Cardiac septum (tissue), 1 donor: ENCODE measurements around the gene OPCML. TPM values are rescaled to one million over a fixed set of nuclear protein-coding genes. Genes with fewer than 3 reads are reported as not detected.

Experiments used
- DNase-seq: peaks from one replicate; pipeline ENCODE4 v3.0.0-alpha.2; 2020; ENCODE audit warnings: low spot score
- intact Hi-C: fragments of 100-400 bp; cut with DNase I; formaldehyde crosslinking; loops from one replicate; pipeline ENCODE4 v1.14.0; 2022
- total RNA-seq: library from RNA; stranded (reverse); fragmentation: NEBNext Ultra II Directional; extraction: Animal tissue kit (Norgen Biotek cat#: 25700); gene quantifications from one replicate; pipeline ENCODE4 v1.2.1, GENCODE V29; 2021
- donor health status: DM: no; HTN: no; CAD: no.

Gene OPCML
- total RNA-seq, 1 donor from 2014 or later: 0.27 TPM

DNA sequence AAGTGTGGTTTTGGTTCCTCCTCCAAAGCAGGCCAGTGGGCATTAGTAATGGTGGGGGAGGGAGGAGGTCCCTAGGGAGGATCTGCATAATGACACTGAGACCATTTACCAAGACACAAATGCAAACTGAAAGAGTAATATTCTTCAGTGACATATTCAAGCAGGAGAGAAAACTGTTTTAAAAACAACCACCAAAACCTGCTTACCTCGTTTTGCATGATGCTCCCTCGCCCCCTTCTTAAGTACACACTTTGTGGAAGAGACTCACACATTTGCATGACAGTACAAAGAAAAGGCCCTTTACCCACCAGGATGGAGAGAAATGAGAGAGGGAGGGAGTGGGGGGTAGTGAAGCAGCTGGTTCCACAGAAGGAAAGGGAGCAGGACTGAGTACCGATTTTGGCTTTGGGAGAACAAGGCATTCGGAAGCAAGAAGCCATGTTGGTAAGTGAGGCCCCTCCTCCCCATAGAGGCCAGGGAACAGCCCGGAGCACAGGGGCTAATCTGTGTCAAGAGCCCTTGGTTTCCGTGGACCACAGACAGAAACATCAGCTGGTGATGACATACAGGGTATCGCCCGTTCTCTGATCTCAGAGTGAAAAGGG is 13.0 kb upstream of the OPCML start:
- intact Hi-C loops: no loop called here
- DNase-seq: no peak

DNA sequence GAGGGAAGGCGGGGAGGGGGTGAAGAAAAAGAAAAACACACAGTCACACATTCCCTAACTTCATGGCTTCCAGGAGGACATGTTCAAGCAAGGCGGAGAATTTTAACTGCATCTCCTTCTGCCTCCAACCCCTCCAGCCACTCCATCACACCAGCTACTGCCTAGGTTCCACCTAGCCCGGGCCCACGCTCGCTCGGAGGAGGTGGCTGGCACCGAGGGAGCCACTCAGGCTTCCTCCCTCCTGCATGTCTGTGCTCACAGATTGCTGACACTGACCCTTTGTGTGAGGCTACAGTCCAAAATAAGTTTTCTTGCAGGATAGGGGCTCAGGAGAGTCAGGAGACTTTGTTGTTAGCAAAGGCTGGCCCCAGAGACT is 9.4 kb upstream of the OPCML start:
- no peak for DNase-seq
- intact Hi-C loops: no loop called here

DNA sequence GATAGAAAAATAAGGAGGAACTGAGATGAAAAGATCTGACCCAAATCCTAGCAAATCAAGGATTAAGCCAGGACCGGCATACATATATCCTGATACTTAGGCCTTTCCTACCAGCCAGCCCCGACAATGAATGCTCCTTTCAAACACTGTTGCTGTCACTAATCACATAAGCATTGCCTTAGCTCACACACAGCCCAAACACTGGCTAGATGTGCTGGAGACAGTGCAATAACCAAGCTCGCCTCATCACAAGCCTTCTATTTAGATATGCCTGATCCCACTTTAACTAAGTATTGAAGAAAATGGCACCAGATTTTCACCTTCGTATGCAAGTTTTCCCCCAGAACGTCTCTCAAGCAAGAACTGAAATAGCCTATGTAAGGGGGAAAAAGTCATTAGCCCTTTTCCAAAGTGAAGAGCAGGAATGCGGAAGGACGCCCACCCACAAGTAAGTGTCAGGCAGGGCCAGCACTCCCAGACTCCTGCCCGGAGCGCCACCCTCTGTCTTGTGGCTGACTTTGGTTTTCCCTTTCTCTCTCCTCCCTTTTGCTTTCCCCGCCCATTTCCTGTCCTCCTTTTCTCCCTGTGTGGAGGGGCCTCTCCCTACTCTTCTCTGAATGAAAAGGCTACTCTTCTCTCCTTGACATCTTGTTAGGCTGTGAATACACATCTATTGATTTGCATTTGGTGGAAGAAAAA is 8.9 kb upstream of the OPCML start:
- DNase-seq: no peak
- intact Hi-C loops: no loop called here

DNA sequence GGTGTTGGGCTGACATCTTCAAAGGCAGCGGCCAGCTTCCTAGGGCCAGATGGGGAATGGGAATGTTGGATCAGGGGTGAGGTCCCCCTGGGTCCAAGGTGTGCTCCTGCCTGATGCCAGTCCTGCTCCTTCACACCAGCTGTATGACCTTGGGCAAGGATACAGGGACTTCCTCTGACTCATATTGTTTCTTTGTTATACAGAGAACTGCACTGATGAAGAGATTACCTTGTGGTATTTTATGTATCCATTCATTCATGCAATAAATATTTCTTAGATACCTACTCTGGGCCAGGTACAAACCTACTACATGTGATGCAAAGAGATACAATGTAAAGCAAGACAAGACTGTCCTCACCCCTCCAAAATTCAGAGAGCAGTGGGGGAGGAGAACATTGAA is 3.9 kb upstream of the OPCML start:
- intact Hi-C loops: no loop called here
- DNase-seq: no peak

DNA sequence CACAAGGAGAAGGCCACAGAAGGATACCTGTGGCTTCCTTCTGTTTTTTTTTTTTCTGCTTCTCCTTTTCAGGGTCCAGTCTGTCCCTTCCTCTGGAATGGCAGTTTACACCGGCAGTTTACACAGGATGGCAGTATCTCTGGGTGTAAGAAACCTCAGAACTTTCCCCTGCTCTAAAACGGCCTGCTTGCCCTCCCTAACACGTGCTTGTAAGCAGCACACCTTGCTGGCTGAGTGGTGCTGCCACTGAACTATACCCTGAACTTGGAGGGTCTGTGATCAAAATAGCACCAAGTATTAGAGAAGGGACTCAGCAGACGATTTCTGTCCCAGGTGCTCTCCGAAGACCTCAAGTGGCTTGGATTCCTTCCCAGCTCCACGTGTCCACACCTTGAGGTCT is 904 bp upstream of the OPCML start:
- no peak for DNase-seq
- intact Hi-C loops: no loop called here

DNA sequence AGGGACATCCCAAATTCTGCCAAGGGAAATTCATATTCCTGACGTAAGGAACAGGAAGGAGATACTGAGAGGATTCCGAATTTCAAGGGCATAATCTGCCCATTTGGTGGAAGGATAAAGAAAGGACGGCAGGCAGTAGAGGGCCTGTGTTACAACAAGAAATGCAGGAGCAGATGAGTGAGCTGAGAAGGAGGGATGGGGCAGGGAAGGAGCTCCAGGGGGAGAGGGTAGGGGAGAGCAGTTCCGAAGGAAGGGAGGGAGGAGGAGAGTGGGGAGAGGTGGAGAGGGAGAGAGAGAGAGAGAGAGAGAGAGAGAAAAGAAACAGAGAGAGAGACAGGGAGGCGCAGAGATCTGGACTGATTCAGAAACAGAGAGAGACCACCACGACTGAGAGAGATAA is 843 bp downstream of the OPCML start:
- no peak for DNase-seq
- intact Hi-C loops: no loop called here

DNA sequence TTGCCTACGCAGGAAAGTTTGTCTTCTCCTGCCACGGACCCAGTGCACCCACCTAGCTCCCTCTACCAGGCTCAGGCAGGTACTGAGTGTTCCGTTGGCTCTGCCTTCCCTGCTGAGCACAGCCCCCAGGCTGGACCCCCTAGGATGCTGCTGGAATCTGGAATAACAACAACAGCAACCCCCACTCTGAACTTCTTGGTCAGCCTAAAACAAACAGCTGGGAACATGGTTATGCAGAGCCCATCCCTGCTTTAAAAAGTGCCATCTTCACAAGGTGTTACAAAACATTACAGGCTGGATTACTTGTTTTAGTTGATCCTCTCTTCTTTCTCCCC is 1.8 kb downstream of the OPCML start:
- no peak for DNase-seq
- intact Hi-C loops: no loop called here

DNA sequence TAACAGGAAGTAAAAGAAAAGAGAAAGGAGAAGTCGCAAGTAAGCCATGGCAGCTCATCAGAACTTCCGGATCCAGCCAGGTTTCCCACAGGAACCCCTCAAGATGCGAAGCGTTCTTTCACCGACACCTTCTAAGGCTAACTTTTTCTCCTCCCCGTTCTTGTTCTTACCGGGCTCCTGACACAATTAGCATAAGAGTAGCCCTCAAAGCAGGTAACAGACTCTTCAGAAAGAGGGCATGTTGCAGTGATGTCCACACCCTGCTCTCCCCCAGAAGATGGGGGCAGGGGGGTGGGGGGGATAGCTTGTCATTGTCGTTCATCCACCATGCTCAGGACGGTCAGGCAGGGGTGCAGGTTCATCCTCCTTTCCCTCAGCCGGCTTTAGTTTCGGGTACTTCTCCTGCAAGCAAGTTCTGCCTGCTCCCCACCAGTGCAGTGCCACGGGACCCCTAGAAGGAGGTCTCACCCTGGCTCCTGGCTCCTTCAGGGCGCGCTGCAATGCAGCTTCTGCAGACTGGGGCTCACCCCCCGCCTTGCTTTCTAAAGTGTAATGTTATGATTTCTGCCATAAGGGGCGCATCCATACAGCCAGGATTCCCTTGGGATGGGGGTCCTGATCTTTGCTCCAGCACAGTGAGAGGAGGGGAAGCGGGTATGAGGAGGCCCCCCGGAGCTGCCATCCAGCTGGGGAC is 2.3 kb downstream of the OPCML start:
- intact Hi-C loops: no loop called here
- DNase-seq: no peak

DNA sequence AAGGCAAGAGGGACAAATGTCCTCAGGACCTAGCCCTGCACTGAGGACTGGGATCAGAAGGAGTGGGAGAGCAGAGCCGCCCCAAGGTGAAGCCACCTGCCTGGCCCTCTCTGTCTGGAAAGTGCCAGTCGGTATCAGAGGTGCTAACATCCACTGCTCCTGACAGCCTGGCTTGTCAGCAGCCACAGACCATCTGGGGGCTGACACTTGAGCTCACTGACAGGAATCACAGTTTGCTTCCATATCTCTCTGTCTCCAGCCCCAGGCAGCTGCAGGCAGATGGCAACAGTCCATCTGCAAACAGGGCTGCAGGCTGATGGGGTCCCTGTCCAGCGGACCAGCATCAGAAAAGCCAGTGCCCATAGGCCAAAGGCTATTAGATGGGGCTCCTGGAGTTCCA is 5.5 kb downstream of the OPCML start:
- DNase-seq: peak; percentile 39
- intact Hi-C loops: no loop called here

DNA sequence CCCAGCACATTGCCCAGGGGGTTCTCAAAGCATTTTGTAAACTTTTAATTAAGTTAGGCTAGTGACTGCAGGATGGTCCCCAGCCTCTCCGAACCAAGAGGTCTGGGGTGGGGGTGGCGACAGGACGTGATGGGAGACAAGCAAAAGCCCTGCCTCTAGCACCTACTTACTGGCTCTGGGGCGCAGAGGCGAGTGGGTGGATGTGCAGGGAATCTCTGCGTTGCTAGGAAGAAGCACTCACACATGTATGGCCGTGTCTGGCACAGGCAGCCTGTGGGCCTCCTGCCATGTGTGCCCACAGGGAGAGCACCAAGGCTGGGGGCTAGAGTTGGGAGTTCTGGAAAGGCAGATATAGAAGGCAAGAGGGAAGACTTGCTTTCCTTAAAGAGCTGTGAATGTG is 6.3 kb downstream of the OPCML start:
- DNase-seq: no peak
- intact Hi-C loops: no loop called here

DNA sequence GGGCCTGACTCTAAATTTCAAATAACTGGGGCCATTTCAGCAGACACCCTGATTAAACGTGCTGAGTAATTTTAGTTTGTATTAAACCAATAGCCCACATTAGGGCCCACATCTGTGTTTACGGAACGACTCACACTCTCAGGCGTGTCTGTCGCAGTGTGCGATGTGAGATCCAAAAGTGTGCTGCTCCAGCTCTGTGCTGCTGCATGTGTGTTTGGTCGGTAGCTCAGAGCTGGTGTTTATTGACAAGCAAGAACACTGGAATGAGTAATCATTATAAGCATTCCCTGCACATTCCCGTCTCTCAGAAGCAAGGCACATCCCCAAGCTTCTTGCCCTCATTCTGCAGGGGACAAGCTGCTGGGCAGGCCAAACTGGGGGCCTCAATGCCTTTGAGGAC is 7.8 kb downstream of the OPCML start:
- intact Hi-C loops: no loop called here
- no peak for DNase-seq

DNA sequence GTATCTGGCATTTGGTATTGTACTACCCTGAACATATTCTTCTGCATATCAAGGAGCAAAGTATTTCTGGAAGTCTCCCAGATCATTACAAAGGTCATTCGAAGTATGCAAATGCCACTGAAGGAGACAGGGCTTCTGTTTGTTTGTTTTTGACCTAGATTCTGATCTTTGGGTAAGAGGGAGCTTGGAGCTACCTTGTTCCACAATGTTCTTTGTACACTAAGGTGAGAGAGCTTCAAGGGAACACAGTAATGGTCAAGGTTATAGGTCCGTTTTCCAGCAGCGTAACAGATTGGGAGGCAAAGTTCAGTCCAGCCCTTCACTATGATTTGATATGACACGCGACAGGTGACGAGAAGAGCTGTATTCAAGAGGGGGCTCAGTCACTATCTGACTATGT is 10.0 kb downstream of the OPCML start:
- DNase-seq: no peak
- intact Hi-C loops: no loop called here

DNA sequence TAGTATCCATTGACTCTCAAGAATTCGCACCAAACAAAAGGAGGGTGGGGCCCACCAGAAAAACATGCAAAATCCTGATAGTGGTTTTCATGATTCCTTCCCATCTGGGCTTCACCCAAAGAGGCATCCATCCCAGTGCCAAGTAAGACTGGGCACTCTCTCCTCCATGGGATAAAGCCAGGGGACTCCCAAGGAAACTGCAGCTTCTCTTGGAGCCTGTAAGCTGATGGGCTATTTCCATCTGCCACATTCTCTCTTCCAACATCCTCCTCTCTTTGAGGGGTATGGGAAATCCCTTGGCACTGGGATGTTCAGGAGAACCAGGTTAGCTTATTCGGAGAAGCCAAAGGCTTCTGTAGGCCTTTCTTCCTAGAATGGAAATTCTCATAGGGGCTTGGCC is 10.8 kb downstream of the OPCML start:
- no peak for DNase-seq
- intact Hi-C loops: no loop called here

DNA sequence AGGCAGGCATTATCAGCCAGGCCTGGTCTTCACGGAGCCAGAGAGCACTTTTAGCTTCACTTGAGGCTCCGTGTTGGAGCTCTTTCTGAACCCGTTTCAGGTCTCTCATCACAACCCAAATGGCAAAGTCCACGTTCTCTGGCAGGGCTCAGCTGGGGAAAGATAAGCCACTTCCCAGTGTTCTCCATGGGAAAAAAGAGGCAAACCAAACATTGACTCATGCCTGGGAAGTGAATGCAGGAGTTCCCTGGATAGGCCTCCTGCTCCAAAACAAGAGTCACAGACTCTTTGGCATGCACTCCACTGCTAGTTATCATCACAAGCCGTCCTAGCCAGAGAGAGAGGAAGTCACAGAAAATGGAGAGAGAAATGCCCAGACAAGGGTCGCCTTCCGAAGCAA is 11.6 kb downstream of the OPCML start:
- intact Hi-C loops: no loop called here
- no peak for DNase-seq

DNA sequence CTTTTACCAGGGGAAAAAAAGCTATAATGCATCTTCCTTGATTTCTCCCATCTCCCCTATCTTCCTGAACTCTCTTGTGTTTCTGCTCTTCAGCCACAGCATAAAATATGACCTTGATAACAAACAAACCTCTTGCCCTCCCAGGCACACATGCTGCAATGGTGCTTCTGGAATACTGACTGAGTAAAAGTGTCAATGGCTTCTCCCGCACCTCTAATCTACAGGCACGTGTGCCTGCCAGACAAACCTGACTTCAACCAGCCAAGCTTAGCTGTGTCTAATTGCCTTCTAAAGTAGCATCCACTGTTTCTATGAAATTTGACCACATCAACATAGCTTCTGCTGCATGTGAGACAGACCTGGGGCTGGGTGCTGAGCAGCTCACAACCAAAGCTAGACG is 12.7 kb downstream of the OPCML start:
- no peak for DNase-seq
- intact Hi-C loops: no loop called here

DNA sequence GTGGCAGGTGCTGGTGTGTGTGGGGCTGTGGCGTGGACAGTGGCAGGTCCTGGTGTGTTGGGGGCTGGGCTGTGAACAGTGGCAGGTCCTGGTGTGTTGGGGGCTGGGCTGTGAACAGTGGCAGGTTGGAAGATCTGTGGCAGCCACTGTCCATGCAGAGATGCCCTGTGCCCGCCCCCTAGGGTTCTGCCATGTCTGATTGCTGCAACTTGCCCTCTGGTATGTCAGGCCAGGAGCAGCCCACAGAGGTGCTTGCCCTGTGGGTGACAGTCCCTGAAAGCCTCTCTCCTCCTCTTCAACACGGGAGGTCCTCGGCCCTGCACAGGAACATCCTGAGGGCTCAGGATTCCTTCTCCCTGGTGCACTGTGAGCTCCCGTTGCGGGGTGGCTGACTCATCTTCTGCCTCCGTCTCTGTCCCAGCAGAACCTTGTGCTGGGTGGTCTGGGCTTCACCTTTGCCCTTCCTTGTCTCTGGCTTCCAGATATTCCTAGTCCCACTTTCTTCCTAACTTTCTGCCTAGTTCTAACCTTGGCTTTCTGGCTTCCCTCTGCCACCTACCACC is 13.5 kb downstream of the OPCML start:
- intact Hi-C loops: no loop called here
- no peak for DNase-seq

DNA sequence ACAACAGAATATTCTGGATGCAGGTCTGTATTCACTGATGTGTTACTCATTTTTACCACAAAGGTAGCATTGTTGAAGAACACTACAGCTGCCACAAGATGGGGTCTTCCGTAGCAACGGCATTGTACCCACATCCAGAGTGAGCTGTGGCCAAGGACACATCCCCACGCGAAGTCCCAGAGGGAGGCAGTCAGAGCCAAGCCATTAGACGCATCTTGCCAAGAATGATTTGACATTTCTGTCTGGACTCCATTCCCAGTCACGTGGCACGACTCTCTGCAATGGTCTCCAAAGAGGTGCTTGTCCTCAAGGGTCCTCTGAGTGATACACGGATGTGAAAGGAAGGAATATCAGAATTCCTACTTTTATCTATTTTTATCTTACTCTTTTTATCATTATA is 15.5 kb downstream of the OPCML start:
- intact Hi-C loops: no loop called here
- no peak for DNase-seq

DNA sequence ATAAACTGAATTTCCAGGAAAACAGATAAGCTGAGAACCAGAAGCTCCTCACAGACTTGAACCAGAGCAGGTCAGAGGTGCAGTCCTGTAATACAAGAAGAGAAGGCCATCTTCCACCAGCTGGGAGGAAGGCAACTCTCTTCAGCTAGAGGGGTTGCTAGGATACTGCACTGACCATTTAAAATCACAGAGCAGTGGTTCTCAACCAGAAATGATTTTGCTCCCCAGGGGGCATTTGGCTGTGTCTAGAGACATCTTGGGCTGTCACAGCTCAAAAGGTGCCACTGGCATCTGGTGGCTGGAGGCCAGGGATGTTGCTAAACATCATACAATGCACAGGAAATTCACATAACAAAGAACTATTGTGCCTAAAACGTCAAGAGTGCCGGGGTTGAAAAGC is 17.2 kb downstream of the OPCML start:
- intact Hi-C loops: no loop called here
- DNase-seq: no peak

DNA sequence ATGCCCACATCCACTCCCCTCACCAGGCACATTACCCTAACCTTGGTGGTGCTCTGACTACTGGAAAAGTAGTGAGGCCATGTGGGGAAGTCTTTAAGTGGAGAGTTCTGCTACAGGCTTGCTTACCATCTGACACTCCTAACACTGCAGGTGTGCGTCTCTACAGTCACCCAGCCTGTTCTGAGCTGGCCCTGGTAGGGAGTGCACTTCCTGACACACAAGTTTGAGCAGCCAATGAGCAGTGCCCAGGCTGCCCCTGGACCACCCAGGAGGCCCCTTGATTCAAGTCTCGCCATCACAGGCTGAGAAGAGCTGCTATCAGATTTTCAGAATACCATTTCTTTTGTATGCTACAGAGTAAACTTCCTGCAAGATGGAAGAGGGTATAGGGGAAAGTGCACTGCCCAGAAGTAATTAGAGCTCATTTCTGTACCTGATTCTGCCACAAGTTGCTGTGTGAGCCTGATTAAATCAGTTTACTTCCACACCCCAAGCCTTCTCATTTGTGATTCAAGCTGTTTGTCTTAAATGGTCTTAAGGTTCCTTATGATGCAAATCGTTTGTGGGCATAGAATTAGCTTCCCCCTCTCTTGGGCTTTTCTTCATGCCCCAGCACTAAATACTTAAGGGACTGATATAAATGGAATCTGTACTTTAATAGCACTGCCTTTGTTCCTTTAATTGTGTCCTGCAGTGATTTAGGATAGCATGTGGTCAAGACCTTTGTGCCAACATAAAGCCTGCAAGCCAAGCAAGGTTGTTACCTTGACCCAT is 22.2 kb downstream of the OPCML start:
- intact Hi-C loops: no loop called here
- no peak for DNase-seq

DNA sequence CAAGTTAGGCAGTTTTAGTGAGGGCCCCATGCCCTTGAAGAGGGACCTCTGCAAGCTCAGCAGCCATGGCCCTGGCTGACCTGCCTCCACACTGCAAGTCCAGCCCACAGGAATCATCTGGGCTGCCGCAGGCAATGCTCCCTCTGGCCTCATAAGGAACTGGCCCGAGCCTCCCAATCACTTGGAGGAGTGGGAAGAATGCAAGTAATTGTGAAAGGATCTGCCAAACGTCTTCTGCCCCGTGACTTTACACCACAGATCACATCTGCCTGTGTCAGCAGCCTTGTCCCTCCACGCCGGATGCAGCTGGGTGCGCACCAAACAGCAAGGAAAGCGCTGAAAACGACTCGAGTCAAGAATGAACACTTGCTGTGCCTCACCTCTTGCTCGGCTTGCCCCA is 23.8 kb downstream of the OPCML start:
- no peak for DNase-seq
- intact Hi-C loops: no loop called here
